HG02588 (cell line): ENCODE measurements around the gene ZRANB3.

Experiments used
- ATAC-seq: cut with Tn5 transposase; IDR thresholded peaks from one replicate; pipeline ENCODE4 v1.9.1; 2021; ENCODE audit warnings: mild to moderate bottlenecking, moderate library complexity; ENCODE audit not compliant: unreplicated experiment

The ZRANB3 gene

DNA sequence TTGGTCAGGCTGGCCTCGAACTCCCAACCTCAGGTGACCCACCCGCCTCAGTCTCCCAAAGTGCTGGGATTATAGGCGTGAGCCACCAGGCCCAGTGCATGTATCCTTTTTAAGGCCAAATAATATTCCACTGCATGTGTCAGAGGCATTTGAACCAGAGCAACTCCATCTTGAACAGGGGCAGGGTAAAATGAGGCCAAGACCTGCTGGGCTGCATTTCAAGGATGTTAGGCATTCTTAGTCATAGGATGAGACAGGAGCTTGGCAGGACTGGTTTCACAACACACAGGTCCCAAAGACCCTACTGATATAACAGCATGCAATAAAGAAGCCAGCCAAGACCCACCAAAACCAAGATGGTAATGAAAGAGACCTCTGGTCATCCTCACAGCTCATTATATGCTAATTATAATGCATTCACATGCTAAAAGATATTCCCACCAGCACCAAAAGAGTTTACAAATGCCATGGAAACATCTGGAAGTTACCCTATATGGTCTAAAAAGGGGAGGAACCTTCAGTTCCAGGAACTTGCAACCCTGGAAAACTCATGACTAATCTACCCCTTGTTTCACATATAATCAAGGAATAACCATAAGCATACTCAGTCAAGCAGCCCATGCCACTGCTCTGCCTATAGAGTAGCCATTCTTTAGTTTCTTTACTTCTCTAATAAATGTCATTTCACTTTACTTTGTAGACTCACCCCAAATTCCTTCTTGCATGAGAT is 274.3 kb downstream of the ZRANB3 start:
- no peak for ATAC-seq

- ATAC-seq: no peak
Measured at GRCh38 chr2:135255208-135255607, 275.8 kb downstream of the ZRANB3 start.

- ATAC-seq: no peak
Measured at GRCh38 chr2:135252805-135253458, 278.1 kb downstream of the ZRANB3 start.

GRCh38 chr2:135248611-135249010 is 282.4 kb downstream of the ZRANB3 start:
- no peak for ATAC-seq

- no peak for ATAC-seq
Measured at GRCh38 chr2:135246711-135247270, 284.2 kb downstream of the ZRANB3 start.

DNA sequence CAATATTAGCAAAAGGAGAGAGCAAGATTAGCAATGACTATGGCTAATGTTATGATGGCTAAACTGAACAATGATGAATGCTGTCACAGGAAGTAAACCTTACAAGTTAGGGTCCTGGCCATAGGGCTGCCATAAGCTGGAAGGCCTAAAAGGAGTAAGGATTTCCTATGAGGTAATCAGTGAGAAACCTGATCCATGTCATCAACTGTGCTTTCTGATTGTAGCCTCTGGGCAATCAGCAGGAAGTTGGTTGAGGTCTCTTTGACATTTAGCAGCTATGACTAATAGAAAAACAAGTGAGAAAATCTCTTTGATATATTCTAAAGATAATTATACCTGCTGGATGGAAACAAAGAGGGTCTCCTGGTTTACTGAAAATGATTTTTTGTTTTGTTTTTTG is 285.9 kb downstream of the ZRANB3 start:
- ATAC-seq: no peak

GRCh38 chr2:135238651-135239050 is 292.4 kb downstream of the ZRANB3 start:
- ATAC-seq: no peak

- no peak for ATAC-seq
Measured at GRCh38 chr2:135230150-135230549, 300.9 kb downstream of the ZRANB3 start.

GRCh38 chr2:135227386-135227785 is 303.6 kb downstream of the ZRANB3 start:
- ATAC-seq: no peak

GRCh38 chr2:135226961-135227360 is 304.1 kb downstream of the ZRANB3 start:
- no peak for ATAC-seq

GRCh38 chr2:135225781-135226180 is 305.2 kb downstream of the ZRANB3 start:
- no peak for ATAC-seq

DNA sequence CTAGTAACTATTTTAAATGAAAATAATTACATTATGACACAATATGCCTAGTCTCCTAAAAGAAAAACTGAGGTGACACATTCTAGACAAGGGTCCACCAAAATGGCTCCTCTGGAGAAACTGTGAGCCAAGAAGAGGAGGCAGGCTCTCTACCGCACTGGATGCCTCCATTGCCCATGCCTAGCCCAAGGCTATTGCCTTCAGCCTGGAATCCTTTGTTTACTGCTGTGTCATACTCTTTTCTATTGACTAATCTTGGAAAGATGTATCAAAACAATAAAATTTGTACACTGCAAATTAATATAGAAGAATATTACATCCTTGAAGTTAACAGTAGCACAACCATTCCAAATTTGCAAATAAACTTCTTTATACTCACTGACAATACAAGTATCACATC is 311.8 kb downstream of the ZRANB3 start:
- no peak for ATAC-seq

DNA sequence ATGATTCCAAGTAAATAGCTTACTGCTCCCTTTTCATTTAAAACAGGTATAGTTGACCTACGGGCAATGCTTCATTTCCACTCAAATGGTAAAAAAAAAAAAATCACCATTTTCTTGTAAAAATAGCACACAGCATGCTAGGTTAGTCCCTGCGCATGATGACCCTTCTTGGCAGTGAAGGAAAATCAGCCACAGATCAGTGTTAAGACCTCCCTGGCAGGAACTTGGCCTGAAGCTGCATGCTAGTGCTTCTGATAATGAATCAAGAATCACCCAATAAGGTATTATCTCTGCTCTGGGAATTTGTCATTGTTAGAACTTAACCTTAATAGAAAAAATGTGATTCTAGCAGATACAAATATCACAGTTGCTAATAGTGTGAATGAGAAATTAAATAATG is 312.6 kb downstream of the ZRANB3 start:
- no peak for ATAC-seq

DNA sequence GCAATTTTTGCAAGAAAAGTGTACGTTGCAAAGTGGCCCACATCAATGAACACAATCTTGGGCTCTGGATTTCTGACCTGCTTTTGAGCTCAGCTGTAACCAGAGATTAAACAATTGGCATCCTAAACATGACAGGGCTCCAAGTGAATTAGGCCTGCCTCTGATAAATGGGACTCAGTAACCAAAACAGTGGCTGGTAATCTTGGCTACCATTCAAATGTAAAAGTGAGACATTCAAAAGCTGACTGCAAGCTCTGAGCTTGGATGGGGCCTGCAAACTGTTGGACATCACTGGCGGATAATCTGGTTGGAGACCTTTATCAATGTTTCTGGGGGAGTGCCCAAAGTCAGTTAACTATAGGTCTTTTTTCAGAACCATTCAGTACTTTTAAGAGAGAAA is 318.3 kb downstream of the ZRANB3 start:
- ATAC-seq: no peak

- ATAC-seq: no peak
Measured at GRCh38 chr2:135208016-135208415, 323.0 kb downstream of the ZRANB3 start.

- ATAC-seq: no peak
Measured at GRCh38 chr2:135203944-135204343, 327.1 kb downstream of the ZRANB3 start.

GRCh38 chr2:135202751-135203150 is 328.3 kb downstream of the ZRANB3 start:
- ATAC-seq: no peak

GRCh38 chr2:135198481-135198880 is 332.5 kb downstream of the ZRANB3 start:
- no peak for ATAC-seq

GRCh38 chr2:135190799-135191198 is 340.2 kb downstream of the ZRANB3 start:
- ATAC-seq: no peak

GRCh38 chr2:135189148-135189547 is 341.9 kb downstream of the ZRANB3 start:
- no peak for ATAC-seq

GRCh38 chr2:135187270-135187669 is 343.7 kb downstream of the ZRANB3 start:
- no peak for ATAC-seq

GRCh38 chr2:135186054-135186453 is 345.0 kb downstream of the ZRANB3 start:
- ATAC-seq: no peak
